Adrenal gland (tissue), 12 donors: ENCODE data around the gene NLGN3. TPM values are rescaled to one million over a fixed set of nuclear protein-coding genes. Genes with fewer than 3 reads are reported as not detected.

Experiments
- DNase-seq, 7 donors: peaks; one replicate each; pipeline ENCODE4 v3.0.0-alpha.2; 2019 to 2020
- H3K27ac ChIP-seq, 5 donors: fragments of 200-600 bp; sonication (generic) in 4 of 5; 1 replicate in 3 of 5; 2 replicates in 2 of 5; pipeline versions ENCODE4 v1.5.1 to v1.8.0; 2016 to 2020; ENCODE audit warnings: mild to moderate bottlenecking in 1 of 5
- H3K27me3 ChIP-seq: fragments of 200-600 bp; 2 replicates; pipeline ENCODE4 v1.8.0; 2021
- H3K36me3 ChIP-seq, 2 donors: fragments of 200-600 bp; replicated peaks in 1 of 2; 1 replicate in 1 of 2; 2 replicates in 1 of 2; pipeline versions ENCODE4 v1.5.1 to v1.8.0; 2018 to 2022
- H3K4me1 ChIP-seq, 2 donors: fragments of 200-600 bp; replicated peaks in 1 of 2; 1 replicate in 1 of 2; 2 replicates in 1 of 2; pipeline versions ENCODE4 v1.5.1 to v1.8.0; 2018 to 2021
- H3K4me3 ChIP-seq, 4 donors: fragments of 200-600 bp; sonication (generic) in 3 of 4; one replicate each; pipeline ENCODE4 v1.5.1; 2016 to 2018
- H3K9me3 ChIP-seq, 3 donors: fragments of 200-600 bp; sonication (generic) in 1 of 3; replicated peaks in 1 of 3; 1 replicate in 2 of 3; 2 replicates in 1 of 3; pipeline versions ENCODE4 v1.5.1 to v1.8.0; 2016 to 2021
- POLR2A ChIP-seq, 2 donors: fragments of 450-650 bp; IDR thresholded peaks; one replicate each; pipeline ENCODE4 v1.6.1; 2017; ENCODE audit warnings: antibody characterized with exemption in 2 of 2, mild to moderate bottlenecking in 2 of 2, moderate library complexity in 1 of 2
- WGBS, 4 donors: extraction: QIAGEN DNeasy Blood & Tissue Kit in 2 of 4; methylation state at CpG; one replicate each; pipeline versions ENCODE4 v1.1.5 to v1.1.7; 2013 to 2017; 5-methylcytosine and 5-hydroxymethylcytosine counted together
- intact Hi-C, 2 donors: fragments of 100-400 bp; cut with DNase I; formaldehyde crosslinking; loops; one replicate each; pipeline versions ENCODE4 v1.14.1 to v1.15.0; 2022 to 2023
- polyA plus RNA-seq, 3 donors: library from polyadenylated mRNA; stranded (reverse); fragments of 200-250 nt in 2 of 3; fragments of 350-450 nt in 1 of 3; fragmentation: Illumina TruSeq in 1 of 3; extraction: RNeasy Lipid Tissue Mini Kit (QIAGEN cat#74804) in 1 of 3; gene quantifications; one replicate each; pipeline ENCODE4 v1.2.3, GENCODE V29; 2013 to 2014
- total RNA-seq, 9 donors: library from RNA; depleted of rRNA in 4 of 9; stranded (reverse); fragments of >200 nt in 4 of 9; fragments of 120-200 nt in 1 of 9; fragmentation: NEBNext Ultra II Directional in 1 of 9; extraction: Animal tissue kit (Norgen Biotek cat#: 25700) in 1 of 9; gene quantifications; one replicate each; pipeline versions ENCODE4 v1.1.0 to v1.2.4, GENCODE V29; 2013 to 2023
- TF ChIP-seq, protein P1 (sequence below), 6 experiments: fragments of 450-650 bp in 4 of 6; fragments of 200-600 bp in 2 of 6; sonication (generic) in 1 of 6; IDR thresholded peaks; 1 replicate in 5 of 6; 2 replicates in 1 of 6; pipeline versions ENCODE4 v1.5.1 to v1.8.0; 2016 to 2021; ENCODE audit warnings: antibody characterized with exemption in 6 of 6, mild to moderate bottlenecking in 2 of 6, moderate library complexity in 1 of 6
- donor health status: healthy with polysubstance abuse.
- donor health status: Bipolar disorder and iron deficiency.
- donor health status: DM: yes; HTN: yes; CAD: no.
- donor health status: DM: no; HTN: no; CAD: no.
- donor health status: DM: no; HTN: no; CAD: no.
- donor health status: DM: yes; HTN: yes; CAD: no.

The NLGN3 gene
- total and polyA plus RNA-seq, 12 donors: 8.9 to 51.6 (median 17.2) TPM

DNA sequence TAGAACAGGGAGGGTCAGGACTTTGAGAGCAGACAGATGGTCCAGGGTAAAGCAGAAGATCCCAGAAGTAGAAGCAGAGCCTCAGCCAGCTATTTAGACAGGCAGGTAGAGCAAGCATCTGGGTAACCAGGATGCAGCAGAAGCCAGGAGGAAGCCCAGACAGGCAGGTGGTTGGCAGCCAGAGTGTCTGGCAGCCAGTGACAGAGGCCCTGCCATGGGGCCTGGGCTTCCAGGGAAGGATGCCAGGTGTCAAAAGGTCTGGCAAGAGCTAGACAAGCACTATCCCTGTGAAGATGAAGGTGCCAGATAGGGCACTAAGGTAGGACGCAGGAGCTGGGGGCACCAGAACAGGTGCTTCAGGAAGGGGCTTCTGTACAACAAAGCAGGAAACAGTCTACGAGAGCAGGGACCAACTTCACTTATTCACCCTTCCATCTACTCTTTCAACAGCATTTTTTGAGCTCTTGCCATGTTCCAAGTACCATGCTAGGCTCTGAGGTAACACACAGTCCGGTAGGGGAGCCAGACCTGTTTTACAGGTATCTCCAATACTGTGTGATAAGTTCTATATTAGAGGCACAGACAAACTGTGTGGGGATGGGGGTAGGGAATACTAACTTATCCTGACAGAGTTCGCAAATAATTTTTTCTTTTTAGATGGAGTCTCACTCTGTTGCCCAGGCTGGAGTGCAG is 40.3 kb downstream of the NLGN3 start:
- no peaks in the 10 kb centered on the region for H3K9me3 ChIP-seq

DNA sequence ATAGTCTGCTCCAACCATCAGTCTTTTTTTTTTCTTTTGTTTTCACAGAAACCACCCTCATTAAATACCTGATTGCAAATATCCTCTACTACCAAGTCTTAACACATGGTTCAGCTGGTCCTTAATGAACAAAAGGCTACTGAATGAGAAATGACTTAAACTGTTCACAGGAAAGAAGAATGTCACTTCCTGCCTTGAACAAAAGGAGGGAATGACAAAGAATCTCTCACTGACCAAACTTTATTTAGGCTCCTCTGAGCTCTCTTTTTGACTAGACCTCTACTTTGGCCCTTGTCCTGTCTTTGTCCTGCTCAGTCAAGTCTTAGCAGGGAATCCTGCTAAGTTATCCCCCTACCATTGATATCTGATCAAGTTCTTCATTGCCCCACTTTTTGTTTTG is 46.6 kb downstream of the NLGN3 start:
- H3K27ac ChIP-seq: no peak overlapping the region
- no peaks in the 10 kb centered on the region for H3K27me3 ChIP-seq
- no peaks in the 10 kb centered on the region for H3K4me1 ChIP-seq
- H3K4me3 ChIP-seq: no peak overlapping the region
- H3K36me3 ChIP-seq: no peaks in the 10 kb centered on the region
- intact Hi-C loops: no loop called here
- TF ChIP-seq POLR2A (IDR thresholded peaks at IDR 0.05): no peak
- TF ChIP-seq, protein P1, sequence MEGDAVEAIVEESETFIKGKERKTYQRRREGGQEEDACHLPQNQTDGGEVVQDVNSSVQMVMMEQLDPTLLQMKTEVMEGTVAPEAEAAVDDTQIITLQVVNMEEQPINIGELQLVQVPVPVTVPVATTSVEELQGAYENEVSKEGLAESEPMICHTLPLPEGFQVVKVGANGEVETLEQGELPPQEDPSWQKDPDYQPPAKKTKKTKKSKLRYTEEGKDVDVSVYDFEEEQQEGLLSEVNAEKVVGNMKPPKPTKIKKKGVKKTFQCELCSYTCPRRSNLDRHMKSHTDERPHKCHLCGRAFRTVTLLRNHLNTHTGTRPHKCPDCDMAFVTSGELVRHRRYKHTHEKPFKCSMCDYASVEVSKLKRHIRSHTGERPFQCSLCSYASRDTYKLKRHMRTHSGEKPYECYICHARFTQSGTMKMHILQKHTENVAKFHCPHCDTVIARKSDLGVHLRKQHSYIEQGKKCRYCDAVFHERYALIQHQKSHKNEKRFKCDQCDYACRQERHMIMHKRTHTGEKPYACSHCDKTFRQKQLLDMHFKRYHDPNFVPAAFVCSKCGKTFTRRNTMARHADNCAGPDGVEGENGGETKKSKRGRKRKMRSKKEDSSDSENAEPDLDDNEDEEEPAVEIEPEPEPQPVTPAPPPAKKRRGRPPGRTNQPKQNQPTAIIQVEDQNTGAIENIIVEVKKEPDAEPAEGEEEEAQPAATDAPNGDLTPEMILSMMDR (IDR thresholded peaks at IDR 0.05): no peak
- no peak for DNase-seq
- no peaks in the 10 kb centered on the region for H3K9me3 ChIP-seq

More for the DNA sequence above, 40.3 kb downstream of the NLGN3 start:
- 68 to 89% (median 85%) methylated on average over 4 of the region's 4 CpGs for WGBS, 4 donors
- H3K27me3 ChIP-seq: no peaks in the 10 kb centered on the region
- H3K4me3 ChIP-seq: no peak overlapping the region
- no peak for DNase-seq
- H3K4me1 ChIP-seq: peaks cover 0 to 3% of the 10 kb centered on the region in 2 donors
- intact Hi-C loops: loop anchor here in 1 of 2 donors (10.0 kb wide), 1 partner anchor 200 kb away; no protein-coding TSS in a partner anchor
- H3K27ac ChIP-seq: no peak overlapping the region
- no peak for TF ChIP-seq POLR2A (IDR thresholded peaks at IDR 0.05)
- TF ChIP-seq, protein P1 (IDR thresholded peaks at IDR 0.05): no peak
- H3K36me3 ChIP-seq: no peaks in the 10 kb centered on the region

DNA sequence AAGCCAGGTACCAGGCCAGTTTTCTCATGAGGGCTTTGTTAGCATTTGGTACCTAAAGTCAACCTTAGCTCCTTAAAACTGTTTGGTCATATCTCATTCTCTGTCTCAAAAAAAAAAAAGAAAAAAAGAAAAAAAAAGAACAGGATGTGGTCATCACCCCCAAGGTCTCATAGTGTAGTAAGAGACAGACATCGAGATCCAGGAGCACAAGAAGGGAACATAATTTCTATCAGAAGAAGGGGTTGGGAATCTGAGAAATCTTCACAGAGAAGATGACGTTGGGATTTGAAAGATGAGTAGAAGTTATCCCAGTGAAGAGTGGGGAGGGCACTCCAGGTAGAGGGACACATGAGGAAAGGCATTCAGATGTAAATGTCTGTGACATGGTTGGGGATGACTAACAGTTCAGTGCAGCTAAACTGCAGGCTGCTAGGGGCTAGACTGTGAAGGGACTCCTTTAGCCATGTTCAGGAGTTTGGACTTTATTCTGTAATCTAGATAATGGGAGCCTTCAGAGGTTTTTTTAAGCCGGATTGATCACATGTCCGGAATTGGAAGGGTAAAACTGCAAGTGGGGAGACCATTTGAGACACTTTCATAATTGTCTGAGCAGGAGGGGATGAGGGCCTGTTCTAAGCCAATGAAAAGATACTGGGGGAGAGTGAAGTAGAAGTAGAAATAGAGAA is 51.5 kb downstream of the NLGN3 start:
- intact Hi-C loops: no loop called here
- Histone ChIP-seq H3K27me3 (peaks cover 3% of the 10 kb centered on the region), H3K9me3 (no peaks in the 10 kb centered on the region), H3K4me3 (no peak overlapping the region), H3K36me3 (no peaks in the 10 kb centered on the region), H3K4me1 (no peaks in the 10 kb centered on the region), H3K27ac (no peak overlapping the region)
- TF ChIP-seq, protein P1 (IDR thresholded peaks at IDR 0.05): no peak
- TF ChIP-seq POLR2A (IDR thresholded peaks at IDR 0.05): no peak
- 46 to 71% (median 55%) methylated on average over 4 of the region's 4 CpGs for WGBS, 4 donors
- no peak for DNase-seq

DNA sequence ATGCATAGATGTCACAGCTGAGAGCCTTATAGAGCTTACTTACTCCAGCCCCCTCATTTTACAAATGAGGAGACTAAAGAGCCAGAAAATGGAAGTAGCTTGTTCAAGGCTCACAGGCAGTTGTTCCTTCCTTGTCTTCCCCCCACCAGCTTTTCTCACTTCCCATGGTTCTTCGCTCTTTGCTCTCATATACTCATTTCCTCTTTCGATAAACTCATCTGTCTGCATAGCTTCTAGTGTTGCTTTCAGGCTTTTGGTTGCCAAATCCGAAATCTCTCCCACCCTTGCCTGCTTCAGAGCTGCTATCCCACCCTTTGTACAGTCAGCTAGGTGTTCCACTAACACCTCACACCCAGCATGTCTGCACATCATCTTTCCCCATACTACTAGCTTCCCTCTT is 53.4 kb downstream of the NLGN3 start:
- DNase-seq: no peak
- Histone ChIP-seq H3K9me3 (no peaks in the 10 kb centered on the region), H3K36me3 (no peaks in the 10 kb centered on the region), H3K27me3 (peaks cover 3% of the 10 kb centered on the region), H3K4me1 (no peaks in the 10 kb centered on the region), H3K27ac (no peak overlapping the region), H3K4me3 (no peak overlapping the region)
- intact Hi-C loops: no loop called here
- TF ChIP-seq POLR2A (IDR thresholded peaks at IDR 0.05): no peak
- TF ChIP-seq, protein P1 (IDR thresholded peaks at IDR 0.05): no peak
- 50 to 76% (median 62%) methylated on average over 3 of the region's 3 CpGs for WGBS, 4 donors
